NB4 (cell line): ENCODE data around the gene PPA1.

Experiments used
- CTCF ChIP-seq: IDR thresholded peaks from one replicate; pipeline ENCODE4 v1.5.1; 2012; ENCODE audit warnings: low read depth, low read length
- MAX ChIP-seq: IDR thresholded peaks from 2 replicates; pipeline ENCODE4 v1.6.1; 2011; ENCODE audit warnings: low read depth, low read length

- TF ChIP-seq CTCF: no peak
- no peak for TF ChIP-seq MAX
These were observed 39.0 kb upstream of the PPA1 start for GRCh38 chr10:70271996-70272924.
